GM21529 (cell line): Measurements from ENCODE around the gene TMEM168.
"Not testable (repeated sequence)": the region's sequence is repeated elsewhere in the genome, so short reads cannot be mapped to it uniquely, and the experiment has no call there.

Experiments used
- ATAC-seq: cut with Tn5 transposase; IDR thresholded peaks from one replicate; pipeline ENCODE4 v1.9.1; 2021; ENCODE audit not compliant: unreplicated experiment

Gene TMEM168

DNA sequence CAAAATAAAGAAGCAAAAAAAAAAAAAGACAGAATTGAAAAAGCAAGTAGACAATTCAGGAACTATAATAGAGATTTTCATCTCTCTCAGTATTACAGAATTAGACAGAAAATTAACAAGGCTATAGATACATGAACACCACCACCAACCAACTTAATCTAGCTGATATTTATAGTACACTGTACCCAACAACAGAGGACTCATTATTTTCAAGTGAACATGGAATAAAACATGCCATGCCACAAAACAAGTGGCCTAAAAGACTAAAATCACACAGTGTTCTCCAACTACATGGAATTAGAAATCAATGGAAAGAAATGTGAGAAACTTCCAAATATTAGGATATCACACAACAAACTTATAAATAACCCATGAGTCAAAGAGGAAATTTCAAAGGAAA lies 9.1 kb downstream of the TMEM168 start:
- ATAC-seq, result no peak

DNA sequence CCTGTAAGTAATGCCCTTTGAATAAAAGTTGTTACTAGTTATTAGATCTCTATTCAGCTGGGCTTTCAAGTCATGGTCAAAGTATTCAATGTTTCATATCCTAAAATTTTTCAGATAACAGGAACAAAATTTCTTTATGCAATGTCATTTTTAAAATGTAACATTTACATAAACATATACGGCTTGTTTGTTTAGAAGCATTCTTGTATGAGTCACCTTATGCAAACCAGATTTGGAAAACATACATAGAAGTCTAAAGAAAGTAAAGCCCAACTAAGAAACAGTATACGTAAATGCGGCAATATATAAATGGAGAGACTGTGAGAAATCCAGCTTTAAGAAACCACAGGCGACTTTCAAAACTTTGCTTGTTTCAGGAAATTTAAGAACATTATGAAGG lies 10.5 kb downstream of the TMEM168 start:
- ATAC-seq, result no peak

DNA sequence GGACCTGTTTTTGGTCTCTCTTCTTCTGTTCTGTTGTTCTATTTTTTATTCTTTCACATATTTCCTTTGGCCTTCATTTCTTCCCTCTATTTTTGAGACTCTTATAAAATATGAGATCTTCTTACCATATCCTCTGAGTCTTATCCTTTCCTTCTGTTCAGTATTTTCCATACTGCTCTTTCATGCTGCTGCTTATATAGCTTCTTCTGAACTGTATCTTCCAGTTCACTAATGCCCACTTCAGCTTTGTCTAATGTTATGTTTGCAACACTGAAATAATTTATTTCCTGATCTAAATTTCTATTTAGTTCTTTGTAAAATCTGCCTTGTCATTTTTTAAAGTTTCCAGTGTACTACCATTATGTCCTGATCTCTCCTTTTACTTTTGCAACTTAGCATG lies 12.8 kb downstream of the TMEM168 start:
- ATAC-seq, result no peak

DNA sequence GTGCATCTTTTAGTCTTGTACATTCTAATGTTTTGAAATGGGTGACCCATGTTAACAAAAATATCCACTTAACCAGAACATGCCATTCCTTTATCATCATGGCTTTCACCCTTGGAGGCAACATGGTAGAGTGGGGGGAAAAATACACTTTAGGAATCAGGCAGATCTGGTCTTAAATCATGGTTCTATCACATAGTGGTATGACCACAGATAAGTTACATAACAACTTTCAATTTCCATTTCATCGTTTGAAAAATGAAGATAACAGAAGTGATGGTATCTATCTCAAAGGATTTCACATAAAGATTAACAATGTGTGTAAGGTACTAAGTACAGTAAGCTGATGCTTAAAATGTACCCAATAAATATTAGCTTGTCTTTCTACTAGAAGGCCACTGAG lies 19.0 kb downstream of the TMEM168 start:
- no peak for ATAC-seq

DNA sequence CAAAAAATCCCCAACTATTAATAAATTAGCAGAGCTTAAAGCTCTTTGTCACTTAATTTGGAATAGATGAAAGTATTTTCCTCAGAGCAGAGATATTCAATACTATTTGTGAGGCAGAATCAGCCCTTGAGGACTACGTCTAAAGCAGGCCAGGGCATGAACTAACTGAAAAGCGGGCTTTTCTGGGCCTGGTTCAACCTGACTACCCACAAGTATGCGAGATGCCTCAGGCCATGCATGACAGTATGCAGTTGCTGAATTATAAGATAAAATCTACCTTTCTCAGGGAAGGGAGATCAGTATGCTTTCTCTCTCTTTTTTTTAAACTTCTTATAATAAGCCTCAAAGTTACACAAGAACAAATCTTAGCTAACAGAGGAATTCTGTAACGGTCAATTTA lies 20.1 kb downstream of the TMEM168 start:
- no peak for ATAC-seq

DNA sequence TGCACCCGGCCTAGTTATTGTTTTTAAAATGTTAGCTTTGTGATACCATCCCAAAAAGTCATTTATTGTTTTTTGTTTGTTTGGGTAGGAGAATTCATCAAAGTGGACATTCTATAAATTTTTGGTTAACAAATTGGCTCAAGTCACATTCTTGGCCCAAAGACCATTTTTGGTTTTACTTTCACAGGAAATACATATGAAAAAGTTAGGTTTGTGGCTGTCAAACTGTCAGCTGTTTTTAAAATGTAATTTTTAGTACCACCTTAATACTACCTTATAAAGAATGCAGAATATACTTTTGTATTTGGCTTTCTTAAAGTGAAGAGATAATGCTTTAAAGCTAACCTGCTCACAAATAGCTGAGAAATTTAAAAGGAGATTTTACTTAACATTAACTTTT lies 25.1 kb downstream of the TMEM168 start:
- no peak for ATAC-seq

DNA sequence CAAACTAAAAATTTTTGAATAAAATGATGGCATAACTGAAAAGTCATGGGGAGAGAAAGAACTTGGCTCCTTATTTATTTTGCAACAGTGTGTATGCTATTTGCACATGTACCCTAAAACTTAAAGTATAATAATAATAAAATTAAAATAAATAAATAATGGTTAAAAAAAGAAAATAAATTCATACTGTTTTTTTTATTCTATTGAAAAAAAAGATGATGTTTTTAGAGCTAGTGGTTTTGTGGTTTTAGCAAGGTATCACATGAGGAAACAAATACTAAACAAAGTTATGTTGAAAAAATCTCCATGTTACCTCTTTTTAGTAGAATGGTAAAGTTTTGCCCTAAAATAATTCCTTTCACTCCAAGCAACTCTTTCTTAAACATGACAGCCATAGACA lies 26.2 kb downstream of the TMEM168 start:
- ATAC-seq, result no peak

DNA sequence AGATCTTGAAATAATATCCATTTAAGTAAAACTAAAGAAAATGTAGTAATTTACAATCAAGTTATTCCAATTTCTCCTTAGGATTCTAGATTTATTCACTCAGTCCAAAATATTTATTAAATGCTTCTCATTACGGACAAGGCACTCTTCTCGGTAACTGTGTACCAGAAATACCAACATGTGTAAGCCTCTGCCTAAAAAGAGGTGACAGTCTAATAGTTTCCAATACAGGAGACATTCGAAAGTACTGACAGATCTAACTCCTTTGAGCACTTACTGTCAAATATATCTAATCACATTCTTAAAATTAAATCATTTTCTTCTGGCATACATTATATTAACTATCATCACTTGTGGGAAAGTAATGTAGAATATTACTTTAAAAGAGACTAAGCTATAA lies 26.9 kb downstream of the TMEM168 start:
- no peak for ATAC-seq

DNA sequence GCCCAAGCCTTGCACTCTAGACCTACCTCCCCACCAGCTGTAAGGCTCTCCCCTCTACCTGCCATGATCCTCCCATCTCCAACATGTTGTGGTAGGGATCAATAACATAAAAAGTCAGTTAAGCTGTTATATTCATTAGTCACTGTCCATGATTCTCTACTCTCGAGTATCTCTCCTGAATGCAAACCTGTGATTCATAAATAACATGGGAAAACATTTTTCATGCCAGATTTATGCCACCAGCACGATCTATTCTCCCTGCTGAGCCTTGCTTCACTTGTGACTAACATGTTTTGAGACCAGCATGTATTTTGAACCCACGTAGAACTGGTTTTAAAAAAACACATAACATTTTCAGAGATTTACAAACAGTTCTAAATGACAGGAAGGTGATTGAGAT lies 30.3 kb downstream of the TMEM168 start:
- no peak for ATAC-seq

DNA sequence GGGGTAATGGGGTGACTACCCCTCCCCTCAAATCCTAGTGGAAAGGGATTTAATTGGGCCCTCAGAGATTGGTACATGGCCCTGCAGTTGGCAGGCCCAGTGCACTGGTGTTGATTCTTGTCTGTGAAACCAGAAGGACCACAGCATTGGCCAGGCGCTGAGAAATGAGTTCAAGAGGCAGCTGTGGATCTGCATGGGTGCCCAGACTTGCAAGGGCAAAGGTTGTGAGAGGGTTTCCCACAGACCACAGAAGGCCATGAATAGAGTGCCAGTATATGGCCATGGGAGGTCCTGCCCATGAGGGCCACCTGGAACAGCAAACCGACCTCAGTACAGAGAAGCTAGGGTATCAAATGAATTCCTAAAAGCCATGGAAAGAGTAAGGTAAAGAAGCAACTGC lies 32.9 kb downstream of the TMEM168 start:
- peak; percentile 59 for ATAC-seq

DNA sequence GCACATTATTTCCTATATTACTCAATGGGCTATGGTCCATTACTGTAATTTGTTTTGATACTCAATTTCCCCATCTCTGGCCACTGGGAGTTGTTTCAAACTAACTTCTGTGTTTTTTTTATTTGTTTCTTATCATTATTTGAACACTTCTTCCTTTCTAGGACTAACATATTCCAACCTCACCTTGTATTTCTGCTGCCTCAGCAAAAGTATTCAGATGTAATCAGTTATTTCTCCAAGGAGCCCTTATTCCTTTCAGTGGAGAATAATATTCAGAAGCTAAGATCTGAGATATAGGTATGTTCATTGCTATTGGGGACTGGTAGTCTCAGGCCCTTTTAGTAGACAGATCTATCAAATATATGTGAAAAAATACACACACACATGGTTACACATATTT lies 36.9 kb downstream of the TMEM168 start:
- no peak for ATAC-seq

DNA sequence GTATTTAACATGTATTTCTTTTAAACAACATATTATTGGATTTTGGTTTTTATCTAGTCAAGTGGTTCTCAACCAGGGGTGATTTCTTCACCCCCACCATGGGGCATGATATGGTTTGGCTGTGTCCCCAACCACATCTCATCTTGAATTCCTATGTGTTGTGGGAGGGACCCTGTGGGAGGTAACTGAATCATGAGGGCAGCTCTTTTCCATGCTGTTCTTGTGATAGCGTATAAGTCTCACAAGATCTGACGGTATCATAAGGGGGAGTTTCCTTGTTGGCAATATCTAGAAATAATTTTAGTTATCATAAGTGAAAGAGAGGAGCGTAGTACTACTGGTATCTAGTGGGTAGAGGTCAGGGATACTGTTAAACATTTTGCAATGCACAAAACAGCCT lies 37.6 kb downstream of the TMEM168 start:
- ATAC-seq, result no peak

DNA sequence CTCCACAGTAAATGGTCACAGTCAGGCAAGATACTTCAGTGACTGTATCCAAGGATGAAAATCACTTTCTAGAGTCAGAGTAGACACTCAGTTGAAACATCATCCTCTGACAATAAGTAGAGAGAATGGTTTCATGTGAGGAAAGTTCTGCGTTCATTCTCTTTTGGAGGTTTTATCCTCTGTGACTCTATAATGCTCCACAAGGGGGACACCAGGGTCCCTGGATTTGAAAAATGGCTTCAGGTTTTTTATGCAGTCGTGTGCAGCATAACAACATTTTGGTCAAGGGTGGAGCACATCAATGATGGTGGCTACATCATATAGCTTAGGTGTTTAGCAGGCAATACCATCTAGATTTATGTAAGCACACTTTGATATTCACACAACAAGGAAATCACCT lies 40.4 kb downstream of the TMEM168 start:
- ATAC-seq, result no peak

DNA sequence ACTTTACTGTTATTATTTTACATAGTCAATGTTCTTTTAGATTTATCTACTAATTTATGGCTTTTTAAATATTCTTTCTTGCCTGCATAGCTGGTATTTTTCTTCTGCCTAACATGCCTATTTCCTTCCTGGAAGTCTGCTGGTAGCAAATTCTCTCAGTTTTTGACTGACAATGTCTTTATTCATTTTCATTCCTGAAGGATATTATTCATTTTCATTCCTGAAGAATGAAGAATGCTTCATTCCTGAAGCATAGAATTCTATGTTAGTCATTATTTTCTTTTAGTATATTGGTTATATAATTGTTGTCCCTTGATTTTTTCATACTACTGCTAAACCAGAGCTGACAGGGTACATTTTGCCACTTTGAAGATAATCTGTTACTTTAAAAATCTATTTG lies 41.8 kb downstream of the TMEM168 start:
- ATAC-seq, result no peak

DNA sequence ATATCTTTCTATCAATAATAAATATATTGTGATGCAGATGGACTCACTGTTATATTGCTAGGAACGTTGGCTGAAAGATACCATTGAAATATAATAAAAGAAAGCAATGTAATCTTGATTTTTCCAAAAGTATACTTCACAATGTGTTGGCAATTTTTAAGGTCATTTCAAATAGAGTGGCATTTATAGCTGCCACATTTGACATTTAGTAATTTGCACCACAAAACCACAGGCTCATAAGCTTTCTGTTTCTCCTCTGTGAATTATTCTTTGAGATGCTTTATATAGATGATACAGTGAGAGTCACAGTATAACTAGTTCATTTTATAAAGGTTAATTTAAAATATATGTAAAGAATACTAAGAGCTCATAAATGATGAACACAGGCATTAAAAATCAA lies 44.6 kb downstream of the TMEM168 start:
- no peak for ATAC-seq

DNA sequence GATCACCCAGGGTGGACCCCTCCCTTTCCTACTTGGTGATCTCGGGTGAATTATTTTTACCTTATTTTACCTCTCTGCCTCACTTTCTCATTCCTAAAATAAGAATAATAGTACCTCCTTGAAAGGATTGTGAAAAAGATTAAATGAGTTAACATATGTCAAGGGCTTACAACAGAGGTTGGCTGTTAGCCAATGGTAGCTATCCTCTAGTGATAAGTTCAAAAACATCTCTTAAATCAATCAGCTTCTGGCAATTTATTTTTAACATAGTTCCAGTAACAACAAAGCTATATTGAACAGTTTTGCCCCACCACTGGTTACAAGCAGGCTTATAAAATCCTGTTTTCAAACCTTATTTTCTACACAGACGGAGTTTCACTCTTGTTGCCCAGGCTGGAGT lies 45.4 kb downstream of the TMEM168 start:
- no peak for ATAC-seq

DNA sequence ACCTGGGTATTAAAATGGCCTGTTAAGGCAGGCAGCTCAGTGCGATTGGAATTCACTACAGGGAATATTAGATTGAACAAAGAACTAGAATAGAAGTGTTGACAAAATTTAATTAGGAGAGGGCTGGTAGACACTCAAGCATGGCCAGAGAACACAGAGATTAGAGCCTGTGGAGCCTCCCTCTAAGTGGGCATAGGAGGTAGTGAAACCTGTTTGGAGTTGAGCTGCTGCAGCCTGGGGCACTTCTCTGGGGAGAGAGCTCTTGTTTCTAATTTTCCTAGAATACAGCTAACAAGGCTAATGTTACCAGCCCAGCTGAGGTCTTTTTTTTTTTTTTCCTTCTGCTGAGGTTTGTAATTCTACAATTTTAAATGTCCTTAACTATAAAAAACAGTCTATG lies 46.4 kb downstream of the TMEM168 start:
- no peak for ATAC-seq

DNA sequence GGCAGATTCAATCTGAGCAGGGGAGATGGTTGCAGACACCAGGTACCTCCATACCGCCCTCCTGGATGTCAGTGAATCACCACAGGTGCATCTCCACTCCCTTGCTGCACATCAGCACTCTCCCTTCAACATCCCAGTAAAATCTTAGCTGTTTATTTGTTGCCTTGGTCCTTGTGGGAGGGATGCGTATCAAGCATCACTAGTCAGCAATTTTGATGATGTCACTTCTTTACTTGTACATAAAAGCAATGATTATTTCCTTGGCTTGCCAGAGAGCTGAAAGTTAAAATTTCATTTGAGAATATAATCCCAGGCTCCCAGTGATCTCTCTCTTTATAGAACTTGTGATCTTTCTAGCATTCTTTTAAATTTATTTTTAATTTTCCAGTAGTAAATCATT lies 49.5 kb downstream of the TMEM168 start:
- no peak for ATAC-seq

DNA sequence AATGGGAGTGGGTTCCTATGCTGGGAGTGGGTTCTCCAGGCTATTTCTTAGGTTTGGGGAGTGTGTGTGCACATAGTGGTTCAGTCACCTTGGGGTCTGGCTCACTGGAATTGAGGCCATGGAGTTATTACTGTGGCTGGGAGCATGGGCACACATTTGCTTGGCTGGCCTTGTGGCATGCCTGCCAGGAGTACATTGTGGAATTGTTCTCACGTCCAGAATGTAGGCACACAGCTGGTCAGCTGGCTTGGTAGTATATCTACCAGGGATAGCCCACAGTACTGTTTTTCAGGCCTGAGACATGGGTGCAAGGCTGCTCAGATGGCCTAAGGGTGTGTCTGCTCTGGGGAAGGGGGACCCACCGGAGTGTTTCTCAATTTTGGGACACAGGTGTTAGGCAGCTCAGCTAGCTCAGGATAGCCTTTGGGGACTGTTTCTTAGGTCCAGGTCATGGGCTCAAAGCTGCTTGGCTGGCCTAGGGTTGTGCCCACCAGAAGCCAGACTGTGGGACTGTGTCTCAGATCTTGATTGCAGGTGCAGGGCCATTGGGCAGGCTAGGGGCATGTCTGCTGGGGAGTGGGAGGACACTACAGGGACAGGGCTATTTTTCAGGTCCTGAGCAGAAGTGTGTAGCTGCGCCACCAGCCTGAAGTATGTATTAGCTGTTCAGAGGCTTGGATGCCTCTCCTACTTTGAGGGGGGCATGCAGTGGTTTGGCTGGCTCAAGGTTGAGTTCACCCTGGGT lies 50.6 kb downstream of the TMEM168 start:
- ATAC-seq, result no peak

DNA sequence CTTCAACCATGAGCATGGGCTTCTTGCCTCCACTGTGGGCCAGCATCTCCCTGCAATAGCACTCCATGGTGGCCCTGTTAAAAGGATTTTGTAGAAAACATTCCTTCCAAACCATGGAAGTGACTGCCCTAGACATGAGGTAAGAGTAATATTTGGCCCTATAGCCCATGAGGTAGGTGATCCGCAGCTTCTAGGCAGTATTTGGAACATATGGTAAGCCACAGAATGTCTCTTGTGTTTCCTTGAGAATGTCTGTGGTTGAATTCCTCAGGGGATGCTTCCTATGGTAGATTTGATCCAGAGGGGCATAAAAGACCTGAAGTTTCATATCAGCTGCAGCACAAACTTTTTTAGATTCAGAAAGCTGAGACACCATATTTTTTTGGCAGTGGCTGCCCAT lies 54.9 kb downstream of the TMEM168 start:
- ATAC-seq, result no peak

DNA sequence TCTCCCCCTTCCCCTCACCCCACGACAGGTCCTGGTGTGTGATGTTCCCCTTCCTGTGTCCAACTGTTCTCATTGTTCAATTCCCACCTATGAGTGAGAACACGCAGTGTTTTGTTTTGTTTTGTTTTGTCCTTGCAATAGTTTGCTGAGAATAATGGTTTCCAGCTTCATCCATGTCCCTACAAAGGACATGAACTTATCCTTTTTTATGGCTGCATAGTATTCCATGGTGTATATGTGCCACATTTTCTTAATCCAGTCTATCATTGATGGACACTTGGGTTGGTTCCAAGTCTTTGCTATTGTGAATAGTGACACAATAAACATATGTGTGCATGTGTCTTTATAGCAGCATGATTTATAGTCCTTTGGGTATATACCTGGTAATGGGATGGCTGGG lies 58.9 kb downstream of the TMEM168 start:
- ATAC-seq, result not testable (repeated sequence)

DNA sequence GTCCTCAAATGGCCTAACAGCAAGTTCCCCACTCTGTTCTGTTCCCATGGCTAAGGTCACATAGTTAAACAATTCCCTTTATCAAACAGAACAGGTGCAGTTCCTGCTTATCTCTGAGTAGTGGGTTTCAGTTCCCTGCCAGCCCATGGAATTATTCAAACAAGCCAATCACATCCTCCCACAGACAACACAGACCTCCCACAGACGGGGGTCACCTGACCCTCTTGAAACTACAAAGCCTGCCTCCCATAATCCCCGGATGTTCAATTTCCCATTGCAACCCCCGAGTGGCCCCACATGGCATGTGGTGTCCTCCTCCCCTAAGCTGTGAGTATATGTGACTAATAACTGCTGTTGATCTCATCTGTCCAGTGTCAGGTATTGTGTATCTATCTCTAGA lies 64.1 kb downstream of the TMEM168 start:
- ATAC-seq, result no peak

DNA sequence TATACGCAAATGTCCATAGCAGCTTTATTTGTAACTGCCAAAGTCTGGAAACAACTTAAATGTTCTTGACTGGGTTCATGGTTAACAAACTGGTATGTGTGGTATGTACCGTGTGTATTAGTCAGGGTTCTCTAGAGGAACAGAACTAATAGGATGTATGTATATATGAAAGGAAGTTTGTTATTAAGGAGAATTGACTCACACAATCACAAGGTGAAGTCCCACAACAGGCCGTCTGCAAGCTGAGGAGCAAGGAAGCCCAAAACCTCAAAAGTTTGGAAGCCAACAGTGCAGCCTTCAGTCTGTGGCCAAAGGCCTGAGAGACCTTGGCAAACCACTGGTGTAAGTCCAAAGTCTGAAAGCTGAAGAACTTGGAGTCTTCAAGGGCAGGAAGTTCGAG lies 66.8 kb downstream of the TMEM168 start:
- ATAC-seq, result no peak

DNA sequence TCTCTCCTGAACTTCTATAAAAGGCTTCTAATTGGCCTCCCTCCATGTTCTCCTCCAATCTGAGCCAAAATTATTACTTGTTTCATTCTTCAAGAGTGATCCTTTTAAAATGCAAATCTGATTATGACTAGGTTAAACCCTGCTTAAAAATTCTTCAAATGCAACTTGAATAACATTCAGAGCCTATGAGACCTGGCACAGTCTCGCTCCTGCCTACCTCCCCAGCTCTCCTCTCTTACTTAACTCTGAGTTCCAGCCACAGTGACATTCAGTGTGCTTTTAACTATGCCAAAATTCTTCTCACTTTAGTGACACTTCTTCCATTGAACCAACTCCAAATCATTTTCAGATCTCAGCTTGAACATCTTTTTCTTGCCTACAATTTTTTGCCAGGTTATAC lies 68.8 kb downstream of the TMEM168 start:
- no peak for ATAC-seq
